Calu3 (cell line): Measurements from ENCODE around the gene FN3KRP. TPM values are rescaled to one million over a fixed set of nuclear protein-coding genes. Genes with fewer than 3 reads are reported as not detected.
A peak's percentile ranks its signal among the peaks of the same experiment; 100 is the strongest.

Experiments used
- BruUV-seq: library from RNA; stranded (reverse); fragments of 400-500 nt; replicated peaks from 2 replicates; lab custom pipeline; 2021; lab: Mats Ljungman, UMichigan
- CTCF ChIA-PET: fragments of 300-600 bp; sonication (Branson Sonifier 250); formaldehyde crosslinking; loops from one replicate; lab custom pipeline; 2022; ENCODE audit warnings: antibody characterized with exemption; lab: Charles Lee
- DNase-seq: peaks from one replicate; pipeline ENCODE4 v3.0.0; 2022
- H3K27ac Mint-ChIP-seq: one replicate; pipeline ENCODE4 v1.8.0; 2022; ENCODE audit warnings: mixed read lengths; ENCODE audit not compliant: unreplicated experiment
- H3K27me3 Mint-ChIP-seq: one replicate; pipeline ENCODE4 v1.8.0; 2022; ENCODE audit warnings: mixed read lengths; ENCODE audit not compliant: unreplicated experiment
- H3K36me3 Mint-ChIP-seq: one replicate; pipeline ENCODE4 v1.8.0; 2022; ENCODE audit warnings: mild to moderate bottlenecking, moderate library complexity, mixed read lengths; ENCODE audit not compliant: insufficient read depth, unreplicated experiment
- H3K4me1 Mint-ChIP-seq: one replicate; pipeline ENCODE4 v1.8.0; 2022; ENCODE audit warnings: mild to moderate bottlenecking, low read depth, mixed read lengths; ENCODE audit not compliant: unreplicated experiment
- H3K4me3 Mint-ChIP-seq: one replicate; pipeline ENCODE4 v1.8.0; 2022; ENCODE audit warnings: mild to moderate bottlenecking, low read depth, moderate library complexity, mixed read lengths; ENCODE audit not compliant: unreplicated experiment
- H3K9me3 Mint-ChIP-seq: one replicate; pipeline ENCODE4 v1.8.0; 2022; ENCODE audit warnings: low read depth, mixed read lengths; ENCODE audit not compliant: unreplicated experiment
- intact Hi-C: fragments of 100-400 bp; cut with micrococcal nuclease; formaldehyde crosslinking; loops from one replicate; pipeline ENCODE4 v1.10.0; 2022; ENCODE audit not compliant: unreplicated experiment
- microRNA-seq: library from miRNA; unstranded; fragments of <30 nt; microRNA quantifications from one replicate; pipeline ENCODE4 v1.2.0, GENCODE V29; 2022
- total RNA-seq: library from RNA; stranded (reverse); gene quantifications from 2 replicates; pipeline ENCODE4 v1.2.3, GENCODE V29; 2022
- TF ChIP-seq, protein P1 (sequence below): fragments of 200-600 bp; IDR thresholded peaks from one replicate; pipeline ENCODE4 v1.8.0; 2022; ENCODE audit warnings: antibody characterized with exemption; ENCODE audit not compliant: unreplicated experiment

Gene FN3KRP
- total RNA-seq, 1 experiment from 2014 or later, result 49.9 TPM

- intact Hi-C loops, result no loop called here
- CTCF ChIA-PET, result no interaction called here
- H3K4me1 Mint-ChIP-seq, result peaks cover 6% of the 10 kb centered on the region
- TF ChIP-seq, protein P1, sequence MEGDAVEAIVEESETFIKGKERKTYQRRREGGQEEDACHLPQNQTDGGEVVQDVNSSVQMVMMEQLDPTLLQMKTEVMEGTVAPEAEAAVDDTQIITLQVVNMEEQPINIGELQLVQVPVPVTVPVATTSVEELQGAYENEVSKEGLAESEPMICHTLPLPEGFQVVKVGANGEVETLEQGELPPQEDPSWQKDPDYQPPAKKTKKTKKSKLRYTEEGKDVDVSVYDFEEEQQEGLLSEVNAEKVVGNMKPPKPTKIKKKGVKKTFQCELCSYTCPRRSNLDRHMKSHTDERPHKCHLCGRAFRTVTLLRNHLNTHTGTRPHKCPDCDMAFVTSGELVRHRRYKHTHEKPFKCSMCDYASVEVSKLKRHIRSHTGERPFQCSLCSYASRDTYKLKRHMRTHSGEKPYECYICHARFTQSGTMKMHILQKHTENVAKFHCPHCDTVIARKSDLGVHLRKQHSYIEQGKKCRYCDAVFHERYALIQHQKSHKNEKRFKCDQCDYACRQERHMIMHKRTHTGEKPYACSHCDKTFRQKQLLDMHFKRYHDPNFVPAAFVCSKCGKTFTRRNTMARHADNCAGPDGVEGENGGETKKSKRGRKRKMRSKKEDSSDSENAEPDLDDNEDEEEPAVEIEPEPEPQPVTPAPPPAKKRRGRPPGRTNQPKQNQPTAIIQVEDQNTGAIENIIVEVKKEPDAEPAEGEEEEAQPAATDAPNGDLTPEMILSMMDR, result peak; percentile 77
- H3K36me3 Mint-ChIP-seq, result peaks cover 16% of the 10 kb centered on the region
- DNase-seq, result peak; percentile 47
- no peaks in the 10 kb centered on the region for H3K27me3 Mint-ChIP-seq
- H3K4me3 Mint-ChIP-seq, result no peak overlapping the region
- no peak overlapping the region for H3K27ac Mint-ChIP-seq
- peaks cover 5% of the 10 kb centered on the region for H3K9me3 Mint-ChIP-seq
- no TSS peak for BruUV-seq
Measured at GRCh38 chr17:82775001-82775823, 58.7 kb downstream of the FN3KRP start.

- Mint-ChIP-seq H3K27me3 (no peaks in the 10 kb centered on the region), H3K36me3 (peaks cover 8% of the 10 kb centered on the region), H3K9me3 (peaks cover 5% of the 10 kb centered on the region), H3K27ac (no peak overlapping the region), H3K4me3 (no peak overlapping the region), H3K4me1 (peaks cover 6% of the 10 kb centered on the region)
- TF ChIP-seq, protein P1, result no peak
- DNase-seq, result no peak
- CTCF ChIA-PET, result no interaction called here
- intact Hi-C loops, result no loop called here
- no TSS peak for BruUV-seq
Measured at GRCh38 chr17:82776454-82776853, 59.9 kb downstream of the FN3KRP start.

Small RNA genes within 50 kb of the gene (microRNA-seq; reads per million reads assigned to microRNA genes)
- 6.3 reads per million, percentile 21 among the genes with 10 or more reads in this experiment for gene MIR4525

Other genes starting within 250 kb of the FN3KRP start
- gene FOXK2, start 197.0 kb upstream of the FN3KRP start, total RNA-seq, result 96.2 TPM in 2 replicates
- gene WDR45B, start 68.3 kb upstream of the FN3KRP start, total RNA-seq, result 106 and 108 TPM in 2 replicates
- gene RAB40B, start 18.0 kb upstream of the FN3KRP start, total RNA-seq, result 20.5 and 21.9 TPM in 2 replicates
- gene FN3K, start 18.9 kb downstream of the FN3KRP start, total RNA-seq, result 13.4 and 15.5 TPM in 2 replicates
- 76.6 and 90.7 TPM in 2 replicates for gene TBCD, start 35.4 kb downstream of the FN3KRP start, total RNA-seq
- not detected in 2 replicates for gene ZNF750, start 123.3 kb downstream of the FN3KRP start, total RNA-seq